Suprapubic skin (tissue), 4 donors: Measurements from ENCODE around the gene ATF3. TPM values are rescaled to one million over a fixed set of nuclear protein-coding genes. Genes with fewer than 3 reads are reported as not detected.
"Not testable (repeated sequence)": the region's sequence is repeated elsewhere in the genome, so short reads cannot be mapped to it uniquely, and the experiment has no call there.

ENCODE experiments used
- DNase-seq, 2 donors: peaks; one replicate each; pipeline ENCODE4 v3.0.0-alpha.2; 2019; ENCODE audit warnings: low spot score in 2 of 2
- H3K27ac ChIP-seq: fragments of 200-600 bp; sonication (generic); one replicate; pipeline ENCODE4 v1.5.1; 2019
- H3K27me3 ChIP-seq: fragments of 200-600 bp; sonication (generic); one replicate; pipeline ENCODE4 v1.5.1; 2019
- H3K36me3 ChIP-seq: fragments of 200-600 bp; sonication (generic); one replicate; pipeline ENCODE4 v1.5.1; 2019
- H3K4me1 ChIP-seq: fragments of 200-600 bp; sonication (generic); one replicate; pipeline ENCODE4 v1.5.1; 2019
- H3K4me3 ChIP-seq: fragments of 200-600 bp; sonication (generic); one replicate; pipeline ENCODE4 v1.5.1; 2019; ENCODE audit warnings: mild to moderate bottlenecking
- H3K9me3 ChIP-seq: fragments of 200-600 bp; sonication (generic); one replicate; pipeline ENCODE4 v1.5.1; 2019
- CTCF ChIP-seq, 2 donors: fragments of 200-600 bp in 1 of 2; fragments of 450-650 bp in 1 of 2; sonication (generic) in 1 of 2; IDR thresholded peaks; one replicate each; pipeline ENCODE4 v1.5.1; 2016 to 2019; ENCODE audit warnings: antibody characterized with exemption in 2 of 2, mild to moderate bottlenecking in 1 of 2, moderate library complexity in 1 of 2
- EP300 ChIP-seq: sonication (generic); formaldehyde crosslinking; IDR thresholded peaks from one replicate; pipeline ENCODE4 v1.6.1; 2017; ENCODE audit warnings: antibody characterized with exemption
- POLR2A ChIP-seq, 2 donors: fragments of 450-650 bp; IDR thresholded peaks; one replicate each; pipeline ENCODE4 v1.6.1; 2017; ENCODE audit warnings: antibody characterized with exemption in 2 of 2, mild to moderate bottlenecking in 2 of 2, moderate library complexity in 2 of 2
- POLR2AphosphoS5 ChIP-seq, 3 donors: sonication (generic); formaldehyde crosslinking; IDR thresholded peaks; one replicate each; pipeline ENCODE4 v1.6.1; 2017; ENCODE audit warnings: antibody characterized with exemption in 3 of 3
- WGBS: methylation state at CpG from one replicate; pipeline ENCODE4 v1.1.5; 2018; 5-methylcytosine and 5-hydroxymethylcytosine counted together
- total RNA-seq, 4 donors: library from RNA; depleted of rRNA; stranded (reverse); fragments of >200 nt; gene quantifications; one replicate each; pipeline ENCODE4 v1.1.0, GENCODE V29; 2016

ATF3 gene
- total RNA-seq, 4 donors from 2014 or later = 43.9 to 151 (median 84.1) TPM

- WGBS = no CpG with 5 or more reads among the region's 1 CpG
- Histone ChIP-seq H3K27me3 (no peaks in the 10 kb centered on the region), H3K4me1 (peaks cover 30% of the 10 kb centered on the region), H3K4me3 (no peak overlapping the region), H3K36me3 (no peaks in the 10 kb centered on the region), H3K9me3 (no peaks in the 10 kb centered on the region), H3K27ac (peak overlapping the region; percentile 53)
- no peak for TF ChIP-seq EP300
- TF ChIP-seq POLR2AphosphoS5 (IDR thresholded peaks at IDR 0.05) = no peak
- no peak for TF ChIP-seq CTCF (IDR thresholded peaks at IDR 0.05)
- TF ChIP-seq POLR2A (IDR thresholded peaks at IDR 0.05) = no peak
- DNase-seq = peak in 1 of 2 donors; percentile 37
Measured at GRCh38 chr1:212635141-212635631, 26.6 kb downstream of the ATF3 start.

DNA sequence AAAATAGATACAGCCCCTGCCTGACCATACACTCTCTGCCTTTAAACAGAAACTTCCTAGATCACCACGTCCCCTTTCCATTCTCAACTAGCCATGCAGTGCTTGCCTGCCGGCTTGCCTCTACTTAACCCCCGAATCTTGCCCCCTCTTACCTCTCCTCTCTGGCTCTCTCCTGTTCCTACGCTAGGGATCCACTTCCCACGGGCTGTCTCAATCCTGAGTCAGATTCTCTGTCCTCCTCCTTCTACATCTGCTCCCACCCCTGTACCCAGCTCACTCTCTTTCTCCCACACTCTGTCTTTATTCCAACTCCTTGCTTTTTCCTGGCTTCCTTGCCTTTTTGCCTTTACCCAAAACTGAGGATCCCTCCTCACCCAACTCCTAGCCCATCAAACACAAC is 29.3 kb downstream of the ATF3 start:
- Histone ChIP-seq H3K27ac (peak overlapping the region; percentile 36), H3K27me3 (no peaks in the 10 kb centered on the region), H3K9me3 (peaks cover 6% of the 10 kb centered on the region), H3K36me3 (no peaks in the 10 kb centered on the region), H3K4me3 (peak overlapping the region; percentile 2), H3K4me1 (peaks cover 30% of the 10 kb centered on the region)
- WGBS = 70% methylated on average over 5 of the region's 5 CpGs
- DNase-seq = peak; percentile 9 to 29
- no peak for TF ChIP-seq EP300
- no peak for TF ChIP-seq POLR2AphosphoS5 (IDR thresholded peaks at IDR 0.05)
- no peak for TF ChIP-seq CTCF (IDR thresholded peaks at IDR 0.05)
- no peak for TF ChIP-seq POLR2A (IDR thresholded peaks at IDR 0.05)

DNA sequence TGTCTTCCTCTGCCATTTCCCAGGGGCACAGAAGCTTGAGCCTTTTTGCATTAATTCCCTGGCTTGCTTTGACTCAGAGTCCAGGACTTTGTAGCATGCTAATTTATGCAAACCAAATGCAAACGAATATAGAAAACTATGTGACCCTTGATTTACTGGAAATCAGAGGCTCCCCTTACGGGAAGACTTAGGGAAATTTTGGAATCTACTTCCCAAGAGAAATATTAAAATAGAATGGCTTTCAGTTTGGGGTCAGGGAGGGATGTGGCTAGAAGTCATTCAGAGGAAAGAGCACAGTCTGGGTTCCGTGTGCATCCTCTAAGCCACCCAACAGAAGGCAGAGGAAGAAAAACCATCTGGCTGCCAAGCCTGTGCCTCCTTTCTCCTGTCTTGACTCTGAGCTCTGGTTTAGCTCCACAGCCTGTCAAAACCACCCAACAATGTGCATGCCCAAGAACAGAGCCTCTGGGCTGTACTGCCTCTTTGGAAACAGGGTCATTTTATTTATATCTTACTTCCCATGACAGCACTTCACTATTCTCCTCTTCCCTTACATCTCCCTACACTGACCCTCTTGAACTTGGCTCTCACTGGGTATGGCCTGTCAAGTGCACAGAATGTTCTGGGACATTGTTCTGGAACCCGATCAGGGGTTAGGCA is 30.1 kb downstream of the ATF3 start:
- H3K9me3 ChIP-seq = peaks cover 6% of the 10 kb centered on the region

DNA sequence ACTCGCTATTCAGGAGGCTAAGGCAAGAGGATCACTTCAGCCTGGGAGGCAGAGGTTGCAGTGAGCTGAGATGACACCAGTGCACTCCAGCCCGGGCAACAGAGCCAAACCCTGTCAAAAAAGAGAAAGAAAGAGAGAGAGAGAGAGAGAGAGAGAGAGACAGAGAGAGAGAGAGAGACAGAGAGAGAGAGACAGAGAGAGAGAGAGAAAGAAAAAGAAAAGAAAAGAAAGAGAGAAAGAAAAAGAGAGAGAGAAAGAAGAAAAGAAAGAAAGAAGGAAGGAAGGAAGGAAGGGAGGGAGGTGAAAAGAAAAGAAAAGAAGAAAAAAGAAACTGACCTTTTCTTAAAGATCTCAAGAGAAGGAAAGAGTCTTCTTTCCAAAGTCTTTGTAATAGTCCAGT is 31.0 kb downstream of the ATF3 start:
- not testable (repeated sequence) for H3K9me3 ChIP-seq, H3K27ac ChIP-seq
- WGBS = 81% methylated on average over 2 of the region's 2 CpGs

More for the DNA sequence above, 30.1 kb downstream of the ATF3 start:
- DNase-seq = peak; percentile 11 to 29
- Histone ChIP-seq H3K4me1 (peaks cover 30% of the 10 kb centered on the region), H3K4me3 (no peak overlapping the region), H3K27me3 (no peaks in the 10 kb centered on the region), H3K36me3 (no peaks in the 10 kb centered on the region), H3K27ac (peak overlapping the region; percentile 36)
- TF ChIP-seq POLR2AphosphoS5 (IDR thresholded peaks at IDR 0.05) (no peak), CTCF (IDR thresholded peaks at IDR 0.05) (no peak), POLR2A (IDR thresholded peaks at IDR 0.05) (no peak), EP300 (no peak)
- 57% methylated on average over 4 of the region's 4 CpGs for WGBS

DNA sequence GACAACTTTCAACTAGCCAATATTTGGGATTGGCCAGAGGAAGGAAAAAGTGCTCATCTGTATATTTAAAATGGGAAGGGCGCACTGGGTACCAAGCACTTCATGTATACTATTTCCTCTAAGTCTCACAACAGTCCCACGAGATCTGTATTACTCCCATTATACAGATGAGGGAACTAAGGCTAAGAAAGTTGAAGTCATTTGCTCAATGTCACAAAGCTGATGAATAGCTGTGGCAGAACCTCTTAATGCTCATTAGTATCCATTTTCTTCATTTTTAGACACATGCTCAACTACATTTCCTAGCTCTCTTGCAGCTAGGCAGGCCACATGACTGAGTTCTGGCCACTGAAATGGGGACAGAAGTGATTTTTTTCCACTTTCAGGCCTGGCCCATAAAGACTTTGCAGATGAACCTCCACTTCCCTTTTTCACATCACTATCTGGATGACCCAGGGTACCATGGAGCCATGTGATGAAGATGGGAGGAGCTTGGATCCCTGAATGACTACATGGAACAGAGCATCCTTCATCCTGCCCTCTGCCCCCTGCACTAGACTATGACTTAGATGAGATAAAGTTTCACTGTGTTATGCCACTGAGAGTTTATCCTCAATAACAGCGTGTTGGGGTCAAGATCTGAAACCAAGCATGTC is 31.8 kb downstream of the ATF3 start:
- WGBS = 95% methylated on average over 3 of the region's 3 CpGs

More for the DNA sequence above, 31.0 kb downstream of the ATF3 start:
- H3K4me3 ChIP-seq, H3K36me3 ChIP-seq, DNase-seq, H3K27me3 ChIP-seq: not testable (repeated sequence)
- peaks cover 30% of the 10 kb centered on the region for H3K4me1 ChIP-seq

More for the DNA sequence above, 31.8 kb downstream of the ATF3 start:
- DNase-seq = peak; percentile 5 to 6
- H3K4me1 ChIP-seq = peaks cover 29% of the 10 kb centered on the region
- TF ChIP-seq POLR2A (IDR thresholded peaks at IDR 0.05) (no peak), EP300 (no peak), POLR2AphosphoS5 (IDR thresholded peaks at IDR 0.05) (no peak), CTCF (IDR thresholded peaks at IDR 0.05) (no peak)
- H3K9me3 ChIP-seq = peaks cover 6% of the 10 kb centered on the region
- H3K36me3 ChIP-seq = no peaks in the 10 kb centered on the region
- H3K27me3 ChIP-seq = no peaks in the 10 kb centered on the region
- H3K27ac ChIP-seq = no peak overlapping the region
- no peak overlapping the region for H3K4me3 ChIP-seq
